ENCODE measurements around the gene PPP1R3G.

DNA sequence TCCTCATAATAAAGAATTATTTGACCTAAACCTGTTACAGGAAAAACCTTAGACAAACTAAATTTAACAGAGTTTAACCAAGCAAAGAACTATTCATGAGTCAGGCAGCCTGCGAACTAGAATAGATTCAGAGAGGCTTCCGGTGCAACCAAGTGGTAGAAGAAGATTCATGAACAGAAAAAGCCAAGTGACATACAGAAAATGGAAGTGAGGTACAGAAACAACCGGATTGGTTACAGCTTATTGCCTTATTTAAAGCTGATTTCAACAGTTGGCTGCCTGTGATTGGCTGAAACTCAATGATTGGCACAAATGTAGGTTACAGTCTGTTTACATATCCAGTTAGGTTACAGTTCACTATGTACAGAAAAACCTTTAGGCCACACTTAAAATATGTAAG is 10.1 kb downstream of the PPP1R3G start:
- TF ChIP-seq, protein P1, sequence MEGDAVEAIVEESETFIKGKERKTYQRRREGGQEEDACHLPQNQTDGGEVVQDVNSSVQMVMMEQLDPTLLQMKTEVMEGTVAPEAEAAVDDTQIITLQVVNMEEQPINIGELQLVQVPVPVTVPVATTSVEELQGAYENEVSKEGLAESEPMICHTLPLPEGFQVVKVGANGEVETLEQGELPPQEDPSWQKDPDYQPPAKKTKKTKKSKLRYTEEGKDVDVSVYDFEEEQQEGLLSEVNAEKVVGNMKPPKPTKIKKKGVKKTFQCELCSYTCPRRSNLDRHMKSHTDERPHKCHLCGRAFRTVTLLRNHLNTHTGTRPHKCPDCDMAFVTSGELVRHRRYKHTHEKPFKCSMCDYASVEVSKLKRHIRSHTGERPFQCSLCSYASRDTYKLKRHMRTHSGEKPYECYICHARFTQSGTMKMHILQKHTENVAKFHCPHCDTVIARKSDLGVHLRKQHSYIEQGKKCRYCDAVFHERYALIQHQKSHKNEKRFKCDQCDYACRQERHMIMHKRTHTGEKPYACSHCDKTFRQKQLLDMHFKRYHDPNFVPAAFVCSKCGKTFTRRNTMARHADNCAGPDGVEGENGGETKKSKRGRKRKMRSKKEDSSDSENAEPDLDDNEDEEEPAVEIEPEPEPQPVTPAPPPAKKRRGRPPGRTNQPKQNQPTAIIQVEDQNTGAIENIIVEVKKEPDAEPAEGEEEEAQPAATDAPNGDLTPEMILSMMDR (IDR thresholded peaks at IDR 0.05; ENCODE audit: insufficient read depth, low read length): no peak
- TF ChIP-seq, protein P2, sequence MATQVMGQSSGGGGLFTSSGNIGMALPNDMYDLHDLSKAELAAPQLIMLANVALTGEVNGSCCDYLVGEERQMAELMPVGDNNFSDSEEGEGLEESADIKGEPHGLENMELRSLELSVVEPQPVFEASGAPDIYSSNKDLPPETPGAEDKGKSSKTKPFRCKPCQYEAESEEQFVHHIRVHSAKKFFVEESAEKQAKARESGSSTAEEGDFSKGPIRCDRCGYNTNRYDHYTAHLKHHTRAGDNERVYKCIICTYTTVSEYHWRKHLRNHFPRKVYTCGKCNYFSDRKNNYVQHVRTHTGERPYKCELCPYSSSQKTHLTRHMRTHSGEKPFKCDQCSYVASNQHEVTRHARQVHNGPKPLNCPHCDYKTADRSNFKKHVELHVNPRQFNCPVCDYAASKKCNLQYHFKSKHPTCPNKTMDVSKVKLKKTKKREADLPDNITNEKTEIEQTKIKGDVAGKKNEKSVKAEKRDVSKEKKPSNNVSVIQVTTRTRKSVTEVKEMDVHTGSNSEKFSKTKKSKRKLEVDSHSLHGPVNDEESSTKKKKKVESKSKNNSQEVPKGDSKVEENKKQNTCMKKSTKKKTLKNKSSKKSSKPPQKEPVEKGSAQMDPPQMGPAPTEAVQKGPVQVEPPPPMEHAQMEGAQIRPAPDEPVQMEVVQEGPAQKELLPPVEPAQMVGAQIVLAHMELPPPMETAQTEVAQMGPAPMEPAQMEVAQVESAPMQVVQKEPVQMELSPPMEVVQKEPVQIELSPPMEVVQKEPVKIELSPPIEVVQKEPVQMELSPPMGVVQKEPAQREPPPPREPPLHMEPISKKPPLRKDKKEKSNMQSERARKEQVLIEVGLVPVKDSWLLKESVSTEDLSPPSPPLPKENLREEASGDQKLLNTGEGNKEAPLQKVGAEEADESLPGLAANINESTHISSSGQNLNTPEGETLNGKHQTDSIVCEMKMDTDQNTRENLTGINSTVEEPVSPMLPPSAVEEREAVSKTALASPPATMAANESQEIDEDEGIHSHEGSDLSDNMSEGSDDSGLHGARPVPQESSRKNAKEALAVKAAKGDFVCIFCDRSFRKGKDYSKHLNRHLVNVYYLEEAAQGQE (IDR thresholded peaks at IDR 0.05; ENCODE audit: insufficient replicate concordance, low read depth): no peak
- TF ChIP-seq POLR2AphosphoS5 (IDR thresholded peaks at IDR 0.05; ENCODE audit: low read depth) (no peak), GABPA (IDR thresholded peaks at IDR 0.05; ENCODE audit: low read depth) (no peak), SPI1 (IDR thresholded peaks at IDR 0.05; ENCODE audit: borderline replicate concordance, low read depth) (no peak)

Measured in HL-60 (cell line).